Loucy (cell line): ENCODE data around the gene OVOL2.

ENCODE experiments used
- H2AFZ ChIP-seq: fragments of 200-600 bp; sonication (generic); 2 replicates; pipeline ENCODE4 v1.6.0; 2016; ENCODE audit warnings: antibody characterized with exemption, mild to moderate bottlenecking, low read length, moderate library complexity
- H3F3A ChIP-seq: fragments of 200-600 bp; 2 replicates; pipeline ENCODE4 v1.6.0; 2016; ENCODE audit warnings: antibody characterized with exemption, low read depth, mild to moderate bottlenecking
- H3K27me3 ChIP-seq: fragments of 200-600 bp; sonication (generic); 2 replicates; pipeline ENCODE4 v1.6.1; 2014; ENCODE audit warnings: low read length, mild to moderate bottlenecking; ENCODE audit not compliant: insufficient read depth, poor library complexity, severe bottlenecking
- H3K36me3 ChIP-seq: fragments of 200-600 bp; sonication (generic); 2 replicates; pipeline ENCODE4 v1.6.1; 2016; ENCODE audit warnings: low read length; ENCODE audit not compliant: insufficient read depth
- H3K4me1 ChIP-seq: fragments of 200-600 bp; sonication (generic); 2 replicates; pipeline ENCODE4 v1.5.1; 2014; ENCODE audit warnings: low read length, mild to moderate bottlenecking; ENCODE audit not compliant: insufficient read depth, poor library complexity, severe bottlenecking
- H3K4me2 ChIP-seq: fragments of 200-600 bp; sonication (generic); 2 replicates; pipeline ENCODE4 v1.6.0; 2014; ENCODE audit warnings: antibody characterized with exemption, low read length, low read depth, mild to moderate bottlenecking; ENCODE audit not compliant: poor library complexity, severe bottlenecking
- H3K4me3 ChIP-seq: fragments of 200-600 bp; sonication (generic); 2 replicates; pipeline ENCODE4 v1.5.1; 2014; ENCODE audit warnings: low read length, mild to moderate bottlenecking, mixed read lengths; ENCODE audit not compliant: poor library complexity, severe bottlenecking
- H3K79me2 ChIP-seq: fragments of 200-600 bp; sonication (generic); 2 replicates; pipeline ENCODE4 v1.6.1; 2014; ENCODE audit warnings: low read length; ENCODE audit not compliant: insufficient read depth
- H3K9ac ChIP-seq: fragments of 200-600 bp; sonication (generic); 2 replicates; pipeline ENCODE4 v1.6.0; 2014; ENCODE audit warnings: mild to moderate bottlenecking, low read depth, low read length, moderate library complexity; ENCODE audit not compliant: poor library complexity, severe bottlenecking
- H3K9me2 ChIP-seq: fragments of 200-600 bp; sonication (generic); replicated peaks from 2 replicates; pipeline ENCODE4 v1.6.1; 2016; ENCODE audit warnings: low read depth, low read length, mixed read lengths
- H3K9me3 ChIP-seq: fragments of 200-600 bp; sonication (generic); 2 replicates; pipeline ENCODE4 v1.6.1; 2014; ENCODE audit warnings: mild to moderate bottlenecking, antibody characterized with exemption, low read length, low read depth; ENCODE audit not compliant: insufficient read depth
- H4K20me1 ChIP-seq: fragments of 200-600 bp; sonication (generic); 2 replicates; pipeline ENCODE4 v1.6.0; 2014; ENCODE audit warnings: antibody characterized with exemption, low read length, mild to moderate bottlenecking; ENCODE audit not compliant: insufficient read depth, poor library complexity, severe bottlenecking
- EZH2phosphoT487 ChIP-seq: fragments of 200-600 bp; IDR thresholded peaks from 2 replicates; pipeline ENCODE4 v1.6.1; 2018; ENCODE audit warnings: antibody characterized with exemption, mild to moderate bottlenecking, moderate library complexity, borderline replicate concordance
- TF ChIP-seq, protein P1 (sequence below): fragments of 200-600 bp; sonication (generic); conservative IDR thresholded peaks from 2 replicates; pipeline ENCODE4 v1.5.1; 2014; ENCODE audit warnings: mild to moderate bottlenecking, antibody characterized with exemption, low read length

The OVOL2 gene

DNA sequence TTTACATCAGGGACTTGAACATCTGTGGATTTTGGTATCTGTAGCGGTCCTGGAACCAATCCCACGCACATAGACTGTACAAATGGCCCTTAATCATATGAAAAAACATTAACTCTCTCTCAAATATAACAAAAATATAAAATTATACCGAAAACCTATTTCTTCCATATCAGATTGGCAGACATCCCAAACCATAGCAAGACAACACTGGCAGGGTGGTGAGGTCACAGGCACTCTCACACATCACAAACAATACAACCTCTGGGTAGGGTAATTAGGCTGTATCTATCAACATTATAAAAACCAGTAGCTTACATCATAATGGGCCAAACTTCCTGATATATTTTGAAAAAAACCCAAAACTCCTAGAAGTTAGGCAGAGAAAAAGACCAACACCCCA is 40.9 kb downstream of the OVOL2 start:
- no peak overlapping the region for H3K4me3 ChIP-seq
- H3K36me3 ChIP-seq = no peaks in the 10 kb centered on the region
- no peaks in the 10 kb centered on the region for H3K4me1 ChIP-seq
- no peaks in the 10 kb centered on the region for H3F3A ChIP-seq
- H3K9ac ChIP-seq = no peak overlapping the region
- no peaks in the 10 kb centered on the region for H3K9me2 ChIP-seq
- no peak overlapping the region for H2AFZ ChIP-seq
- no peaks in the 10 kb centered on the region for H3K9me3 ChIP-seq
- no peak for TF ChIP-seq EZH2phosphoT487
- TF ChIP-seq, protein P1, sequence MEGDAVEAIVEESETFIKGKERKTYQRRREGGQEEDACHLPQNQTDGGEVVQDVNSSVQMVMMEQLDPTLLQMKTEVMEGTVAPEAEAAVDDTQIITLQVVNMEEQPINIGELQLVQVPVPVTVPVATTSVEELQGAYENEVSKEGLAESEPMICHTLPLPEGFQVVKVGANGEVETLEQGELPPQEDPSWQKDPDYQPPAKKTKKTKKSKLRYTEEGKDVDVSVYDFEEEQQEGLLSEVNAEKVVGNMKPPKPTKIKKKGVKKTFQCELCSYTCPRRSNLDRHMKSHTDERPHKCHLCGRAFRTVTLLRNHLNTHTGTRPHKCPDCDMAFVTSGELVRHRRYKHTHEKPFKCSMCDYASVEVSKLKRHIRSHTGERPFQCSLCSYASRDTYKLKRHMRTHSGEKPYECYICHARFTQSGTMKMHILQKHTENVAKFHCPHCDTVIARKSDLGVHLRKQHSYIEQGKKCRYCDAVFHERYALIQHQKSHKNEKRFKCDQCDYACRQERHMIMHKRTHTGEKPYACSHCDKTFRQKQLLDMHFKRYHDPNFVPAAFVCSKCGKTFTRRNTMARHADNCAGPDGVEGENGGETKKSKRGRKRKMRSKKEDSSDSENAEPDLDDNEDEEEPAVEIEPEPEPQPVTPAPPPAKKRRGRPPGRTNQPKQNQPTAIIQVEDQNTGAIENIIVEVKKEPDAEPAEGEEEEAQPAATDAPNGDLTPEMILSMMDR = no peak
- H3K4me2 ChIP-seq = no peak overlapping the region
- no peaks in the 10 kb centered on the region for H3K79me2 ChIP-seq
- H3K27me3 ChIP-seq = no peaks in the 10 kb centered on the region
- H4K20me1 ChIP-seq = no peaks in the 10 kb centered on the region

DNA sequence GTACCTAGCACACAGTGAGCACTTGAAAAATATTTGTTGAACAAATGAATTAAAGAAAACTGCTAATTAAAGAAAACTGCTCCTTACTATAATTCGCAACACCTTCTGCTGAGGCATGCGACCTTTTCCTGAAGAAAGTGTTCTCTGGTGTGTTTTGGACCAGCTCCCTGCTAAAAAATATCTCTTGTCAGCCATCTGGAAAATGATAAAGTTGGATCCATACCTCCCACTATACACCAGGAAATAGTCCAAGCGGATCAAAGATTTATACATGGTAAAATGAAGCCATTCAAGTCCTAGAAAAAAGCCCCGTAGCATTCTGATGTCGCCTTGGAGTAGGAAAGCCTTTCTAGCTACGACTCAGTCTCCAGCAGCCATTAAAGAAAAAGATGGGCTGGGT is 43.3 kb downstream of the OVOL2 start:
- H3K79me2 ChIP-seq = no peaks in the 10 kb centered on the region
- H3K4me3 ChIP-seq = no peak overlapping the region
- no peaks in the 10 kb centered on the region for H3K9me2 ChIP-seq
- H4K20me1 ChIP-seq = no peaks in the 10 kb centered on the region
- no peak overlapping the region for H2AFZ ChIP-seq
- H3K9me3 ChIP-seq = no peaks in the 10 kb centered on the region
- no peak for TF ChIP-seq EZH2phosphoT487
- TF ChIP-seq, protein P1 = no peak
- no peaks in the 10 kb centered on the region for H3K27me3 ChIP-seq
- no peaks in the 10 kb centered on the region for H3K4me1 ChIP-seq
- no peak overlapping the region for H3K9ac ChIP-seq
- no peak overlapping the region for H3K4me2 ChIP-seq
- no peaks in the 10 kb centered on the region for H3K36me3 ChIP-seq
- no peaks in the 10 kb centered on the region for H3F3A ChIP-seq

DNA sequence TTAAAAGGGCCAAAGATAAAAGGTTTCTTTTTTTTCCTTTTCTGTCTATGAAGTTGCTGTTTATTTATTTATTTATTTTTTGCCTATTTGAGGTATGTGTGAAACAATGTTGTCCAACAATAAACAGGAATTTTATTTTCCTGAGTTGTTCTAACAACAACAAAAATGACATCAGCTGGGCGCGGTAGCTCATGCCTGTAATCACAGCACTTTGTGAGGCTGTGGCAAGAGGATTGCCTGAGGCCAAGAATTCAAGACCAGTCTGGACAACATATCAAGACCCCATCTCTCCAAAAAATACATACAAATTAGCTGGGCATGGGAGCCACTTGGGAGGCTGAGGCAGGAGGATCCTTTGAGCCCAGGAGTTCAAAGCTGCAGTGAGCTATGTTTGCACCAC is 44.8 kb downstream of the OVOL2 start:
- Histone ChIP-seq H3K9ac (no peak overlapping the region), H3K79me2 (no peaks in the 10 kb centered on the region), H3K9me3 (no peaks in the 10 kb centered on the region), H3K27me3 (no peaks in the 10 kb centered on the region), H3K4me3 (no peak overlapping the region), H2AFZ (no peak overlapping the region), H3K4me1 (no peaks in the 10 kb centered on the region), H4K20me1 (no peaks in the 10 kb centered on the region), H3F3A (no peaks in the 10 kb centered on the region), H3K4me2 (no peak overlapping the region), H3K36me3 (no peaks in the 10 kb centered on the region), H3K9me2 (no peaks in the 10 kb centered on the region)
- TF ChIP-seq, protein P1 = no peak
- TF ChIP-seq EZH2phosphoT487 = no peak
